ENCODE data around the gene PADI1.

Gene PADI1

GRCh38 chr1:17204546-17205440, at the start of gene PADI1:
Gene PADI1, plus strand, starts transcription at chr1:17205128. Its CDS starts 90 bp downstream, at chr1:17205218.
- no peak for DNase-seq

- no peak for DNase-seq
Observed at GRCh38 chr1:17155257-17155920, 49.5 kb upstream of the PADI1 start.

GRCh38 chr1:17156108-17156507, 48.8 kb upstream of the PADI1 start:
- DNase-seq = no peak

- no peak for DNase-seq
Observed at GRCh38 chr1:17158961-17159360, 46.0 kb upstream of the PADI1 start.

- no peak for DNase-seq
Observed at GRCh38 chr1:17161137-17161740, 43.7 kb upstream of the PADI1 start.

- DNase-seq = no peak
Observed at GRCh38 chr1:17161926-17162800, 42.8 kb upstream of the PADI1 start.

- no peak for DNase-seq
Observed at GRCh38 chr1:17162941-17163340, 42.0 kb upstream of the PADI1 start.

GRCh38 chr1:17163371-17163770, 41.6 kb upstream of the PADI1 start:
- DNase-seq = no peak

- DNase-seq = no peak
Observed at GRCh38 chr1:17163789-17164666, 40.9 kb upstream of the PADI1 start.

- no peak for DNase-seq
Observed at GRCh38 chr1:17165823-17166222, 39.1 kb upstream of the PADI1 start.

- no peak for DNase-seq
Observed at GRCh38 chr1:17167041-17167785, 37.7 kb upstream of the PADI1 start.

GRCh38 chr1:17167786-17168090, 37.2 kb upstream of the PADI1 start:
- DNase-seq = no peak

GRCh38 chr1:17168091-17168876, 36.6 kb upstream of the PADI1 start:
- DNase-seq = no peak

GRCh38 chr1:17170571-17170970, 34.4 kb upstream of the PADI1 start:
- no peak for DNase-seq

GRCh38 chr1:17173217-17173616, 31.7 kb upstream of the PADI1 start:
- DNase-seq = no peak

GRCh38 chr1:17176306-17177061, 28.4 kb upstream of the PADI1 start:
- DNase-seq = no peak

- DNase-seq = no peak
Observed at GRCh38 chr1:17177651-17178050, 27.3 kb upstream of the PADI1 start.

GRCh38 chr1:17181781-17182464, 23.0 kb upstream of the PADI1 start:
- DNase-seq = no peak

All from activated effector memory CD4-positive, alpha-beta T cell treated with Interleukin-2 at 50 U/mL for 16 hours (primary cell).